H1 (cell line): ENCODE results near the gene BTBD10. TPM values are rescaled to one million over a fixed set of nuclear protein-coding genes. Genes with fewer than 3 reads are reported as not detected.

Experiments
- CTCF ChIA-PET: fragments of 300-600 bp; sonication (Branson Sonifier 250); formaldehyde crosslinking; loops from one replicate; lab custom pipeline; 2021; ENCODE audit not compliant: partially characterized antibody; lab: Charles Lee
- POLR2A ChIA-PET: fragments of 300-600 bp; sonication (Branson Sonifier 250); formaldehyde crosslinking; loops from one replicate; lab custom pipeline; 2021; ENCODE audit warnings: inconsistent platforms; ENCODE audit not compliant: partially characterized antibody; lab: Charles Lee
- DNase-seq, 2 experiments: peaks; one replicate each; pipeline versions ENCODE4 v3.0.0 to v3.0.0-alpha.2; 2010 to 2022; ENCODE audit warnings: low spot score in 2 of 2, low read depth in 1 of 2, mixed read lengths in 1 of 2
- FAIRE-seq: peaks from 2 replicates; lab custom pipeline; 2011; peaks lifted over from hg19 to GRCh38; lab: Jason Lieb, UNC
- H2AFZ ChIP-seq: 2 replicates; pipeline ENCODE4 v1.8.1; 2012; ENCODE audit warnings: low read length, inconsistent platforms
- H2AK5ac ChIP-seq: 2 replicates; pipeline ENCODE4 v1.6.1; 2013; ENCODE audit warnings: low read depth, low read length
- H2BK120ac ChIP-seq: replicated peaks from 2 replicates; pipeline ENCODE3; 2013; ENCODE audit warnings: low read depth, low read length, inconsistent platforms
- H2BK12ac ChIP-seq: 2 replicates; pipeline ENCODE4 v1.6.1; 2013; ENCODE audit warnings: low read depth, low read length
- H2BK15ac ChIP-seq: 2 replicates; pipeline ENCODE4 v1.6.1; 2013; ENCODE audit warnings: low read length
- H2BK20ac ChIP-seq: 2 replicates; pipeline ENCODE4 v1.6.1; 2013; ENCODE audit warnings: low read length
- H2BK5ac ChIP-seq: 2 replicates; pipeline ENCODE4 v1.6.1; 2013; ENCODE audit warnings: low read depth, low read length
- H3K14ac ChIP-seq: 2 replicates; pipeline ENCODE4 v1.6.1; 2013; ENCODE audit warnings: inconsistent platforms; ENCODE audit not compliant: insufficient read length
- H3K18ac ChIP-seq: 2 replicates; pipeline ENCODE4 v1.6.1; 2013; ENCODE audit warnings: low read length; ENCODE audit errors: extremely low read depth
- H3K23ac ChIP-seq: 2 replicates; pipeline ENCODE4 v1.6.1; 2013; ENCODE audit warnings: inconsistent platforms; ENCODE audit not compliant: insufficient read length
- H3K23me2 ChIP-seq: 2 replicates; pipeline ENCODE4 v1.6.1; 2013; ENCODE audit warnings: low read depth, low read length
- H3K27ac ChIP-seq: 2 replicates; pipeline ENCODE4 v1.6.1; 2011; ENCODE audit warnings: low read depth, low read length, inconsistent platforms
- H3K27me3 ChIP-seq, 4 experiments: replicated peaks in 1 of 4; 1 replicate in 1 of 4; 2 replicates in 3 of 4; pipeline versions ENCODE4 v1.6.1 to v1.8.1; 2011 to 2013; ENCODE audit warnings: low read length in 3 of 4, mild to moderate bottlenecking in 3 of 4, inconsistent platforms in 2 of 4, mixed read lengths in 2 of 4, moderate library complexity in 1 of 4; ENCODE audit not compliant: control insufficient read depth in 3 of 4, insufficient read depth in 3 of 4; ENCODE audit errors: extremely low read depth in 1 of 4
- H3K36me3 ChIP-seq, 4 experiments: 2 replicates each; pipeline versions ENCODE4 v1.6.1 to v1.8.1; 2011 to 2013; ENCODE audit warnings: mild to moderate bottlenecking in 4 of 4, low read length in 3 of 4, moderate library complexity in 2 of 4, control low read depth in 1 of 4, inconsistent platforms in 1 of 4; ENCODE audit not compliant: insufficient read depth in 4 of 4, control insufficient read depth in 2 of 4
- H3K4ac ChIP-seq: replicated peaks from 2 replicates; pipeline ENCODE3; 2013; ENCODE audit warnings: low read length, low read depth, mixed read lengths, inconsistent platforms; ENCODE audit not compliant: insufficient read length
- H3K4me1 ChIP-seq, 4 experiments: replicated peaks in 1 of 4; 1 replicate in 1 of 4; 2 replicates in 3 of 4; pipeline versions ENCODE4 v1.6.1 to v1.8.1; 2011 to 2013; ENCODE audit warnings: low read length in 3 of 4, inconsistent platforms in 2 of 4, mixed read lengths in 1 of 4; ENCODE audit not compliant: insufficient read depth in 4 of 4, control insufficient read depth in 3 of 4
- H3K4me2 ChIP-seq, 2 experiments: 2 replicates each; pipeline versions ENCODE4 v1.6.1 to v1.8.1; 2011 to 2013; ENCODE audit warnings: low read depth in 2 of 2, low read length in 2 of 2, control low read depth in 1 of 2, inconsistent platforms in 1 of 2, mild to moderate bottlenecking in 1 of 2; ENCODE audit not compliant: insufficient read depth in 1 of 2
- H3K4me3 ChIP-seq, 4 experiments: fragments of 200-600, 300-600 bp in 1 of 4; sonication (generic), shearing (Covaris generic), sonication (Bioruptor Twin) in 1 of 4; 2 replicates each; pipeline versions ENCODE4 v1.5.1 to v1.8.1; 2011 to 2016; ENCODE audit warnings: low read length in 4 of 4, low read depth in 3 of 4, control low read depth in 2 of 4, inconsistent platforms in 2 of 4, mild to moderate bottlenecking in 2 of 4, mixed read lengths in 1 of 4, moderate library complexity in 1 of 4; ENCODE audit not compliant: insufficient read depth in 2 of 4; ENCODE audit errors: extremely low read depth in 1 of 4
- H3K56ac ChIP-seq: replicated peaks from 2 replicates; pipeline ENCODE3; 2013; ENCODE audit warnings: low read depth, mild to moderate bottlenecking, mixed read lengths, low read length, inconsistent platforms; ENCODE audit not compliant: insufficient read length
- H3K79me1 ChIP-seq: 2 replicates; pipeline ENCODE4 v1.6.1; 2013; ENCODE audit warnings: low read depth, low read length, control low read depth
- H3K79me2 ChIP-seq, 2 experiments: 2 replicates each; pipeline versions ENCODE4 v1.6.1 to v1.8.1; 2012 to 2013; ENCODE audit warnings: low read length in 2 of 2, mild to moderate bottlenecking in 2 of 2, inconsistent platforms in 1 of 2; ENCODE audit not compliant: insufficient read depth in 2 of 2, control insufficient read depth in 1 of 2
- H3K9ac ChIP-seq, 4 experiments: replicated peaks in 1 of 4; 1 replicate in 1 of 4; 2 replicates in 3 of 4; pipeline versions ENCODE4 v1.6.1 to v1.8.1; 2011 to 2013; ENCODE audit warnings: low read depth in 3 of 4, low read length in 3 of 4, control low read depth in 2 of 4, mild to moderate bottlenecking in 2 of 4, moderate library complexity in 2 of 4, inconsistent platforms in 1 of 4; ENCODE audit errors: extremely low read depth in 1 of 4
- H3K9me3 ChIP-seq, 2 experiments: 2 replicates each; pipeline versions ENCODE4 v1.6.1 to v1.8.1; 2012 to 2013; ENCODE audit warnings: mild to moderate bottlenecking in 2 of 2, moderate library complexity in 2 of 2, control low read depth in 1 of 2, inconsistent platforms in 1 of 2, low read depth in 1 of 2, low read length in 1 of 2, mixed read lengths in 1 of 2; ENCODE audit not compliant: insufficient read depth in 2 of 2
- H4K20me1 ChIP-seq, 2 experiments: replicated peaks in 1 of 2; 2 replicates each; pipeline versions ENCODE3 to v1.8.1; 2011 to 2013; ENCODE audit warnings: inconsistent platforms in 2 of 2, low read length in 2 of 2, mild to moderate bottlenecking in 1 of 2; ENCODE audit not compliant: insufficient read depth in 2 of 2, control insufficient read depth in 1 of 2
- H4K5ac ChIP-seq: 2 replicates; pipeline ENCODE4 v1.6.1; 2013; ENCODE audit warnings: low read length, low read depth, mixed read lengths, inconsistent platforms; ENCODE audit not compliant: insufficient read length
- H4K8ac ChIP-seq: 2 replicates; pipeline ENCODE4 v1.8.0; 2013; ENCODE audit warnings: mild to moderate bottlenecking, moderate library complexity, low read length, inconsistent platforms; ENCODE audit not compliant: insufficient read depth; ENCODE audit errors: extremely low read depth
- H4K91ac ChIP-seq: replicated peaks from 2 replicates; pipeline ENCODE3; 2013; ENCODE audit warnings: low read length, mixed read lengths, inconsistent platforms; ENCODE audit not compliant: insufficient read length
- JUN ChIP-seq: IDR thresholded peaks from 2 replicates; pipeline ENCODE4 v1.6.1; 2011; ENCODE audit warnings: low read depth, mild to moderate bottlenecking, improper control_type of control experiment, low read length
- SIN3A ChIP-seq, 2 experiments: IDR thresholded peaks in 1 of 2; conservative IDR thresholded peaks in 1 of 2; 2 replicates each; pipeline ENCODE4 v1.6.1; 2011 to 2012; ENCODE audit warnings: low read length in 2 of 2, improper control_type of control experiment in 1 of 2, low read depth in 1 of 2, mild to moderate bottlenecking in 1 of 2
- WGBS, 2 experiments: shearing (Covaris generic) in 1 of 2; methylation state at CpG; one replicate each; pipeline versions ENCODE4 v1.1.6 to v1.1.7; 2013 to 2015; ENCODE audit warnings: low lambda C conversion rate in 2 of 2, mixed read lengths in 2 of 2, inconsistent platforms in 1 of 2, low coverage in 1 of 2, missing lambda C conversion rate in 1 of 2; ENCODE audit not compliant: insufficient replicate concordance in 2 of 2, insufficient coverage in 1 of 2, insufficient read length in 1 of 2; ENCODE audit errors: extremely low coverage in 1 of 2, missing lambda C conversion rate in 1 of 2; 5-methylcytosine and 5-hydroxymethylcytosine counted together
- polyA plus RNA-seq, 7 experiments: library from polyadenylated mRNA; depleted of rRNA in 3 of 7; stranded (reverse) in 5 of 7; unstranded in 2 of 7; fragments of >200 nt in 5 of 7; fragments of 200-250 nt in 2 of 7; gene quantifications; 1 replicate in 5 of 7; 2 replicates in 1 of 7; 4 replicates in 1 of 7; pipeline versions ENCODE4 v1.2.1 to v1.2.3, GENCODE V29; 2011 to 2013; ENCODE audit warnings: missing spikeins in 2 of 7, mixed read lengths in 2 of 7
- total RNA-seq: library from RNA; stranded (reverse); fragmentation: NEBNext Ultra II Directional; extraction: Animal tissue kit (Norgen Biotek cat#: 25700); gene quantifications from 2 replicates; pipeline ENCODE4 v1.2.1, GENCODE V29; 2021
- TF ChIP-seq, protein P1 (sequence below): IDR thresholded peaks from 2 replicates; pipeline ENCODE4 v1.6.1; 2012; ENCODE audit warnings: inconsistent platforms

Gene BTBD10
- total and polyA plus RNA-seq, 2 of the 8 experiments (the other 6 are each of a cell fraction or from before 2014, with no cell fraction given) = 13.8 to 22.2 TPM

GRCh38 chr11:13462311-13462900, 616 bp downstream of the BTBD10 start:
- no peak overlapping the region for H4K91ac ChIP-seq
- H3K4me2 ChIP-seq = peak overlapping the region; percentile 71 to 83
- DNase-seq = peak in 1 of 2 experiments; percentile 84
- WGBS, 2 experiments = 6% methylated on average over 16 of the region's 18 CpGs; no CpG with 5 or more reads in 1 of the 2 experiments
- no peak overlapping the region for H4K5ac ChIP-seq
- H3K4me3 ChIP-seq = peak overlapping the region; percentile 83 to 91 (median 90)
- H2BK12ac ChIP-seq = no peak overlapping the region
- no peaks in the 10 kb centered on the region for H3K9me3 ChIP-seq
- no peak for FAIRE-seq
- no peaks in the 10 kb centered on the region for H3K27me3 ChIP-seq
- no peaks in the 10 kb centered on the region for H3K36me3 ChIP-seq
- H4K8ac ChIP-seq = peak overlapping the region; percentile 94; the same call in 1 of the 2 replicates
- H4K20me1 ChIP-seq = no peaks in the 10 kb centered on the region
- H3K79me1 ChIP-seq = no peaks in the 10 kb centered on the region
- no peak overlapping the region for H3K18ac ChIP-seq
- 0 out of 2 replicates have a peak overlapping the region, but pooled peaks have one; percentile 3 for H2BK5ac ChIP-seq
- peak overlapping the region in 3 of 4 experiments; percentile 58 to 77 (median 75); a peak in 3 of 7 replicates for H3K9ac ChIP-seq
- no peak overlapping the region for H3K14ac ChIP-seq
- no peak overlapping the region for H2BK15ac ChIP-seq
- no peaks in the 10 kb centered on the region; a peak in 1 of 7 replicates for H3K4me1 ChIP-seq
- H2BK120ac ChIP-seq = no peak overlapping the region
- peak overlapping the region; percentile 81; the same call in 1 of the 2 replicates for H2AFZ ChIP-seq
- CTCF ChIA-PET = interaction anchor here (0.7 to 1.5 kb wide), 2 partner anchors 104 to 108 kb away, joined by 3 to 4 read pairs; no protein-coding TSS in a partner anchor
- H3K56ac ChIP-seq = no peak overlapping the region
- no peak overlapping the region for H3K27ac ChIP-seq
- peaks cover 5% of the 10 kb centered on the region; the same call in 1 of the 2 replicates for H3K23me2 ChIP-seq
- H3K79me2 ChIP-seq = peaks cover 0 to 38% of the 10 kb centered on the region in 2 experiments; a peak in 2 of 4 replicates
- H3K4ac ChIP-seq = no peak overlapping the region
- no peak for TF ChIP-seq JUN
- TF ChIP-seq, protein P1, sequence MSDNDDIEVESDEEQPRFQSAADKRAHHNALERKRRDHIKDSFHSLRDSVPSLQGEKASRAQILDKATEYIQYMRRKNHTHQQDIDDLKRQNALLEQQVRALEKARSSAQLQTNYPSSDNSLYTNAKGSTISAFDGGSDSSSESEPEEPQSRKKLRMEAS = 0 out of 2 replicates have a peak, but pooled peaks have one; percentile 1
- peak in 1 of 2 experiments; percentile 68; a peak in 2 of 4 replicates for TF ChIP-seq SIN3A (conservative IDR thresholded peaks at IDR 0.05 in 1 of 2, IDR thresholded peaks at IDR 0.05 in 1 of 2; ENCODE audit: low read depth in 1 of 2, low read length in 2 of 2)
- POLR2A ChIA-PET = interaction anchor here (1.0 kb wide), 1 partner anchor 10 kb away, joined by 3 read pairs; no protein-coding TSS in a partner anchor
- no peak overlapping the region for H2BK20ac ChIP-seq
- no peak overlapping the region for H2AK5ac ChIP-seq
- no peak overlapping the region for H3K23ac ChIP-seq
